Endothelial cell of umbilical vein (primary cell): ENCODE data around the gene ST8SIA2. TPM values are rescaled to one million over a fixed set of nuclear protein-coding genes. Genes with fewer than 3 reads are reported as not detected.

Experiments
- BruUV-seq: library from RNA; stranded (reverse); fragments of 400-500 nt; replicated peaks from 2 replicates; lab custom pipeline; 2021; lab: Mats Ljungman, UMichigan
- CTCF ChIA-PET: fragments of 300-600, 350-600 bp; sonication (Branson Sonifier 250); formaldehyde crosslinking; loops from one replicate; lab custom pipeline; 2021; ENCODE audit warnings: antibody characterized with exemption, inconsistent platforms; lab: Charles Lee
- POLR2A ChIA-PET: fragments of 300-600, 350-600 bp; sonication (Branson Sonifier 250); formaldehyde crosslinking; loops from one replicate; lab custom pipeline; 2021; ENCODE audit warnings: antibody characterized with exemption, inconsistent platforms; lab: Charles Lee
- DNase-seq: peaks from one replicate; pipeline ENCODE4 v3.0.0-alpha.2; 2011; ENCODE audit warnings: low read depth, low spot score
- FAIRE-seq: peaks from 2 replicates; lab custom pipeline; 2011; peaks lifted over from hg19 to GRCh38; lab: Jason Lieb, UNC
- H2AFZ ChIP-seq: 2 replicates; pipeline ENCODE4 v1.6.0; 2012; ENCODE audit warnings: low read depth, low read length, control low read depth, inconsistent platforms
- H3K27ac ChIP-seq: 2 replicates; pipeline ENCODE4 v1.5.1; 2011; ENCODE audit warnings: low read depth, mild to moderate bottlenecking, control low read depth, low read length, moderate library complexity; ENCODE audit not compliant: insufficient read depth
- H3K27me3 ChIP-seq, 2 experiments: 2 replicates each; pipeline versions ENCODE4 v1.6.0 to v1.6.1; 2011; ENCODE audit warnings: low read length in 2 of 2, mixed read lengths in 1 of 2; ENCODE audit not compliant: control insufficient read depth in 2 of 2, insufficient read depth in 2 of 2
- H3K36me3 ChIP-seq, 2 experiments: 2 replicates in 1 of 2; 3 replicates in 1 of 2; pipeline ENCODE4 v1.5.1; 2011; ENCODE audit warnings: low read length in 2 of 2, mild to moderate bottlenecking in 1 of 2, moderate library complexity in 1 of 2; ENCODE audit not compliant: control insufficient read depth in 2 of 2, insufficient read depth in 2 of 2; ENCODE audit errors: extremely low read depth in 1 of 2
- H3K4me1 ChIP-seq: 3 replicates; pipeline ENCODE4 v1.5.1; 2011; ENCODE audit warnings: mild to moderate bottlenecking, low read length; ENCODE audit not compliant: control insufficient read depth, insufficient read depth; ENCODE audit errors: extremely low read depth
- H3K4me2 ChIP-seq: 2 replicates; pipeline ENCODE4 v1.6.1; 2011; ENCODE audit warnings: low read length, control low read depth, mixed read lengths; ENCODE audit not compliant: insufficient read depth
- H3K4me3 ChIP-seq, 3 experiments: fragments of 200-600 bp in 1 of 3; sonication (generic), shearing (Covaris generic) in 1 of 3; replicated peaks in 1 of 3; 2 replicates each; pipeline ENCODE4 v1.5.1; 2011 to 2016; ENCODE audit warnings: control low read depth in 3 of 3, low read length in 3 of 3, mild to moderate bottlenecking in 2 of 3, inconsistent platforms in 1 of 3, low read depth in 1 of 3, moderate library complexity in 1 of 3; ENCODE audit not compliant: insufficient read depth in 1 of 3
- H3K79me2 ChIP-seq: 2 replicates; pipeline ENCODE4 v1.6.0; 2012; ENCODE audit warnings: low read length, inconsistent platforms; ENCODE audit not compliant: control insufficient read depth, insufficient read depth
- H3K9ac ChIP-seq: replicated peaks from 2 replicates; pipeline ENCODE3; 2011; ENCODE audit warnings: low read length, control low read depth; ENCODE audit not compliant: insufficient read depth; ENCODE audit errors: extremely low read depth
- H3K9me1 ChIP-seq: replicated peaks from 3 replicates; pipeline ENCODE4 v1.6.0; 2011; ENCODE audit warnings: mild to moderate bottlenecking, low read length; ENCODE audit not compliant: control insufficient read depth, insufficient read depth; ENCODE audit errors: extremely low read depth
- H3K9me3 ChIP-seq: replicated peaks from 2 replicates; pipeline ENCODE4 v1.5.1; 2012; ENCODE audit warnings: low read length, inconsistent platforms; ENCODE audit not compliant: control insufficient read depth, insufficient read depth
- H4K20me1 ChIP-seq: replicated peaks from 2 replicates; pipeline ENCODE3; 2011; ENCODE audit warnings: mild to moderate bottlenecking, low read length; ENCODE audit not compliant: control insufficient read depth, insufficient read depth; ENCODE audit errors: extremely low read depth
- EZH2 ChIP-seq: IDR thresholded peaks from 2 replicates; pipeline ENCODE4 v1.6.1; 2012; ENCODE audit warnings: borderline replicate concordance, low read depth, mild to moderate bottlenecking, moderate library complexity, low read length, inconsistent platforms; ENCODE audit not compliant: severe bottlenecking
- JUN ChIP-seq: IDR thresholded peaks from 2 replicates; pipeline ENCODE4 v1.6.1; 2011; ENCODE audit warnings: borderline replicate concordance, low read depth; ENCODE audit not compliant: insufficient read length, insufficient read depth
- dilution Hi-C: fragments of 300-500 bp; cut with MboI; formaldehyde crosslinking; loops from one replicate; pipeline ENCODE4 v1.15.0; 2019; ENCODE audit warnings: low sequenced_read_pairs; ENCODE audit not compliant: extremely low pct_ligation_motif_present
- intact Hi-C: fragments of 100-400 bp; cut with micrococcal nuclease; formaldehyde crosslinking; loops from one replicate; pipeline ENCODE4 v1.10.0; 2022
- polyA plus RNA-seq, 4 experiments: library from polyadenylated mRNA; depleted of rRNA in 3 of 4; stranded (reverse) in 3 of 4; unstranded in 1 of 4; fragments of >200 nt; gene quantifications; 2 replicates each; pipeline versions ENCODE4 v1.2.1 to v1.2.3, GENCODE V29; 2011 to 2012; ENCODE audit warnings: missing spikeins in 1 of 4
- total RNA-seq: library from RNA; stranded (reverse); gene quantifications from 2 replicates; pipeline ENCODE4 v1.2.3, GENCODE V29; 2021
- TF ChIP-seq, protein P1 (sequence below), 2 donors: IDR thresholded peaks; 1 replicate in 1 of 2; 2 replicates in 1 of 2; pipeline ENCODE4 v1.5.1; 2011; ENCODE audit warnings: low read length in 2 of 2, mild to moderate bottlenecking in 2 of 2, moderate library complexity in 2 of 2, control low read depth in 1 of 2, inconsistent platforms in 1 of 2, low read depth in 1 of 2; ENCODE audit not compliant: insufficient read depth in 1 of 2; ENCODE audit errors: extremely low read depth in 1 of 2
- TF ChIP-seq, protein P2 (sequence below): IDR thresholded peaks from 2 replicates; pipeline ENCODE4 v1.6.1; 2011; ENCODE audit not compliant: insufficient read depth, insufficient read length

The ST8SIA2 gene
- total and polyA plus RNA-seq, 2 donors (not counting 3 experiments of a cell fraction or from before 2014, with no cell fraction given) = 0.35 to 0.46 TPM

DNA sequence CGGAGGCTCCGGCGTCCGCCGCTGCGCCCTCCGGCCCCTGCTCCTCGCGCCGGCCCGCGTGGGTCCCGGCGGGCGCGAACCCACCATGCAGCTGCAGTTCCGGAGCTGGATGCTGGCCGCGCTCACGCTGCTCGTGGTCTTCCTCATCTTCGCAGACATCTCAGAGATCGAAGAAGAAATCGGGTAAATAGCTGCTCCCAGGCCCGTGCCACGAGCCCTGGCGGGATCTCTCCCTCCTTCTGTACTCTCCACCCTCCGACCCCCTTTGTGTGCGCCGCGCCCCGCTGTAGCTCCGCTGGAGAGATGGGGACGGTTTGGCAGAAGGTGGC lies 263 bp downstream of the ST8SIA2 start:
- intact Hi-C loops (no loop called here), dilution Hi-C loops (no loop called here)
- peaks cover 2% of the 10 kb centered on the region for H3K4me1 ChIP-seq
- no TSS peak for BruUV-seq
- H3K36me3 ChIP-seq = no peaks in the 10 kb centered on the region
- H3K27ac ChIP-seq = no peak overlapping the region
- H3K27me3 ChIP-seq = peaks cover 30 to 43% of the 10 kb centered on the region in 2 experiments
- peak; percentile 2 for DNase-seq
- FAIRE-seq = no peak
- no peak overlapping the region for H3K9ac ChIP-seq
- ChIA-PET CTCF (interaction anchor here (1.0 kb wide), 1 partner anchor 321 kb away, joined by 3 read pairs; no protein-coding TSS in a partner anchor), POLR2A (no interaction called here)
- H2AFZ ChIP-seq = peak overlapping the region; percentile 33
- H4K20me1 ChIP-seq = no peaks in the 10 kb centered on the region
- no peaks in the 10 kb centered on the region for H3K79me2 ChIP-seq
- peak overlapping the region; percentile 33 for H3K4me2 ChIP-seq
- no peaks in the 10 kb centered on the region for H3K9me1 ChIP-seq
- peak overlapping the region in 1 of 3 experiments; percentile 10 for H3K4me3 ChIP-seq
- H3K9me3 ChIP-seq = no peaks in the 10 kb centered on the region
- peak; percentile 17 for TF ChIP-seq EZH2
- TF ChIP-seq, protein P1, sequence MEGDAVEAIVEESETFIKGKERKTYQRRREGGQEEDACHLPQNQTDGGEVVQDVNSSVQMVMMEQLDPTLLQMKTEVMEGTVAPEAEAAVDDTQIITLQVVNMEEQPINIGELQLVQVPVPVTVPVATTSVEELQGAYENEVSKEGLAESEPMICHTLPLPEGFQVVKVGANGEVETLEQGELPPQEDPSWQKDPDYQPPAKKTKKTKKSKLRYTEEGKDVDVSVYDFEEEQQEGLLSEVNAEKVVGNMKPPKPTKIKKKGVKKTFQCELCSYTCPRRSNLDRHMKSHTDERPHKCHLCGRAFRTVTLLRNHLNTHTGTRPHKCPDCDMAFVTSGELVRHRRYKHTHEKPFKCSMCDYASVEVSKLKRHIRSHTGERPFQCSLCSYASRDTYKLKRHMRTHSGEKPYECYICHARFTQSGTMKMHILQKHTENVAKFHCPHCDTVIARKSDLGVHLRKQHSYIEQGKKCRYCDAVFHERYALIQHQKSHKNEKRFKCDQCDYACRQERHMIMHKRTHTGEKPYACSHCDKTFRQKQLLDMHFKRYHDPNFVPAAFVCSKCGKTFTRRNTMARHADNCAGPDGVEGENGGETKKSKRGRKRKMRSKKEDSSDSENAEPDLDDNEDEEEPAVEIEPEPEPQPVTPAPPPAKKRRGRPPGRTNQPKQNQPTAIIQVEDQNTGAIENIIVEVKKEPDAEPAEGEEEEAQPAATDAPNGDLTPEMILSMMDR (IDR thresholded peaks at IDR 0.05; ENCODE audit: extremely low read depth in 1 of 2, insufficient read depth in 1 of 2, low read depth in 1 of 2, low read length in 2 of 2) = no peak

- Histone ChIP-seq H3K27ac (no peak overlapping the region), H3K79me2 (no peaks in the 10 kb centered on the region), H3K4me1 (peaks cover 2% of the 10 kb centered on the region), H3K36me3 (no peaks in the 10 kb centered on the region), H3K4me2 (peak overlapping the region; percentile 33), H3K9me3 (no peaks in the 10 kb centered on the region), H3K27me3 (peaks cover 30 to 43% of the 10 kb centered on the region in 2 experiments), H2AFZ (peak overlapping the region; percentile 33), H4K20me1 (no peaks in the 10 kb centered on the region), H3K9ac (no peak overlapping the region), H3K9me1 (no peaks in the 10 kb centered on the region), H3K4me3 (peak overlapping the region in 1 of 3 experiments; percentile 10)
- ChIA-PET CTCF (no interaction called here), POLR2A (no interaction called here)
- TF ChIP-seq JUN = no peak
- peak; percentile 76 for TF ChIP-seq EZH2
- TF ChIP-seq, protein P2, sequence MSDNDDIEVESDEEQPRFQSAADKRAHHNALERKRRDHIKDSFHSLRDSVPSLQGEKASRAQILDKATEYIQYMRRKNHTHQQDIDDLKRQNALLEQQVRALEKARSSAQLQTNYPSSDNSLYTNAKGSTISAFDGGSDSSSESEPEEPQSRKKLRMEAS = no peak
- intact Hi-C loops = no loop called here
- dilution Hi-C loops = no loop called here
- FAIRE-seq (no peak), DNase-seq (no peak)
- BruUV-seq = no TSS peak
These were observed 822 bp downstream of the ST8SIA2 start for GRCh38 chr15:92394309-92395097.
